HG02943 (cell line): ENCODE data around the gene OR2T35.
"Not testable (repeated sequence)": the region's sequence is repeated elsewhere in the genome, so short reads cannot be mapped to it uniquely, and the experiment has no call there.

Experiments
- ATAC-seq: cut with Tn5 transposase; IDR thresholded peaks from one replicate; pipeline ENCODE4 v1.9.1; 2021; ENCODE audit warnings: mild to moderate bottlenecking, low read depth, moderate library complexity; ENCODE audit not compliant: unreplicated experiment

The OR2T35 gene, protein sequence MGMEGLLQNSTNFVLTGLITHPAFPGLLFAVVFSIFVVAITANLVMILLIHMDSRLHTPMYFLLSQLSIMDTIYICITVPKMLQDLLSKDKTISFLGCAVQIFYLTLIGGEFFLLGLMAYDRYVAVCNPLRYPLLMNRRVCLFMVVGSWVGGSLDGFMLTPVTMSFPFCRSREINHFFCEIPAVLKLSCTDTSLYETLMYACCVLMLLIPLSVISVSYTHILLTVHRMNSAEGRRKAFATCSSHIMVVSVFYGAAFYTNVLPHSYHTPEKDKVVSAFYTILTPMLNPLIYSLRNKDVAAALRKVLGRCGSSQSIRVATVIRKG

GRCh38 chr1:248645178-248645577 is at the start of gene OR2T35:
OR2T35 (minus strand) TSS chr1:248645278; CDS start chr1:248639258, 6,020 bp downstream.
- ATAC-seq: not testable (repeated sequence)

GRCh38 chr1:248691567-248692155 is 46.6 kb upstream of the OR2T35 start:
- ATAC-seq: no peak

DNA sequence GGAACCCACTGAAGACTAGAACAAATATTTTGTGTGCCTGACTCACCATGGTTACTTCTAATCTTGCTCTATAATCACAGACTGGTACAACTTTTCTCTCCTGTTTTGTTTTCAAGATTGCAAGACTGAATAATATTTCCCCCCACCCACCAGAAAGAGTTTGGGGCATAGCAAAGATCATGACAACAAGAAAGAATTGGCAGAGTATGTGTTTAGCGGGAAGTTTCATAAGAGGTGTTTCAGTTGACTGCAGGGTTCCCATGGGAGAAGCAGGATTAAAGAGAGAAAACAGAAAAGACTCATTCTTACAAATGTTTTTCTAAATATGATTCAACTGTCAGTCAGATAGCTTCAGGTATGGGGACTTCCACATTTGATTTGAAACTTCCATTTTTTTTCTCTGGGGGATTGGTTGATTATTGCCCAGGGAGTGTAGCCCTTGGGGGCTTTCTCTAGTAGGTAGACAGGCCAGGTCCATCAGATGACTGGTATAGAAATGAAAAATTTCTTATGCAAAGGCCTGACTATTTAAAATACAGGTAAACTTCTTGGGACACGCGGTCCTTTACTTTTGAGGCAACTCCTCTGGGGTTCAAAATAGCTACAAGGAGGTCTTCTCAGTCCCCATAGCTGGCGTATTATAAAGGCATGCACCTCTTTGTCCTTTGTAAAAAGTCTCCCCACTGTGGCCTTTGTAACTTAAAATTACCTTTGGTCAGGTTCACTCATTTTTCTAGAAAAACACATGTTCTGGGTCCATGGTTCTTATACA is 43.6 kb upstream of the OR2T35 start:
- ATAC-seq: peak; percentile 65

- ATAC-seq: peak; percentile 86
Observed at GRCh38 chr1:248686815-248687214, 41.7 kb upstream of the OR2T35 start.

- no peak for ATAC-seq
Observed at GRCh38 chr1:248681651-248682050, 36.6 kb upstream of the OR2T35 start.

- ATAC-seq: no peak
Observed at GRCh38 chr1:248670003-248670402, 24.9 kb upstream of the OR2T35 start.

DNA sequence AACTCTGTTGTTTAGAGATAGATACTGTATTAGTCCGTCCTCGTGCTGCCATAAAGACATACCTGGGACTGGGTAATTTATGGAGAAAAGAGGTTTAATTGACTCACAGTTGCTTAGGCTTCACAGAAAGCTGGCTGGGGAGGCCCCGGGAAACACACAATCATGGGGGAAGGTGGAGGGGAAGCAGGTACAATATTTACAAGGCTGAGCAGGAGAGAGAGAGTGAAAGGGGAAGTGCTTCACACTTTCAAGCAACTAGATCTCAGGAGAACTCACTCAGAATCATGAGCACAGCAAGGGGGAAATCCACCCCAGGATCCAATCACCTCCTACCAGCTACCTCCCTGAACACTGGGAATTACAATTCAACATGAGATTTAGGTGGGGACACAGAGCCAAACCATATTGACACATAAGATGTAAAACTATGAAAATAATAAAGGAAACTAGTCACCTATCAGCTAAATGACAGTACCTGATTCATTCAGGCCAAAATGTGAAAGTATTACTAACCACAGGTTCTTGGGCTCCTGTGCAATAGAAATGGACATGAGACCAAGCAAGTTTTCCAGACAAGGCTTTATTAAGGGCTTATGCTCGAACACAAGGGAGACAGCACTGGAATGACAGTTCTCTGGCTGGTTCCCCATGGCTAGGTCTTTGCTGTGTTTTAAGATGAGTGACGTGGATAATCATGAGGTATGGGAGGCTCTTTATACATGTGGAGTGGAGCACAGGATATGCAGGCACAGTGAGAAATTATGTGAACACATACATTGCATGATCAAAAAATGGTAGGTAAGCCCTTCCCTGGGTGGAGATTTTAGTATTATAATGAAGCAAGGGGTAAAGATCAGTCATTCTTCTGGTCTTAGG is 18.6 kb upstream of the OR2T35 start:
- ATAC-seq: peak; percentile 99

DNA sequence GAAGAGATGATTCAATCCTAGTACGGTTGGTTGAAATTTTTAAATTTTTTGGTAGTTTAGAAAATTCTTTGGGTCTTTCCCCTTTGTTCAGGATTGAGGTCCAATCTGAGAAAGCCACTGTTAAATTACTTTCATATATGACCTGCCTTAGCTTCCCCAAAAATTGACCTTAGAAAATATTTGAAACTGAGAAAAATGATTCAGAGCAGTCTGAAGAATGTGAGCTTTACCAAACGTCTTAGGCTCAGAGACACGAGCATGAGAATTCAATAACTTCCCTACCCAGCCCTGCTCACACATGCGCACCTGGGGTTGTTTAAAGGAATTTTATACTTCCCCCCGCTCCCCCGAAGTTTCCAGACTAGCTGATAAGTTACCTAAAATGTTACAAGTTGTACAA is 11.7 kb upstream of the OR2T35 start:
- ATAC-seq: not testable (repeated sequence)

GRCh38 chr1:248655354-248655753 is 10.3 kb upstream of the OR2T35 start, which contains the start of gene OR2T27:
OR2T27 (minus strand) TSS chr1:248655528; CDS start chr1:248650884, 4,644 bp downstream.
- not testable (repeated sequence) for ATAC-seq

DNA sequence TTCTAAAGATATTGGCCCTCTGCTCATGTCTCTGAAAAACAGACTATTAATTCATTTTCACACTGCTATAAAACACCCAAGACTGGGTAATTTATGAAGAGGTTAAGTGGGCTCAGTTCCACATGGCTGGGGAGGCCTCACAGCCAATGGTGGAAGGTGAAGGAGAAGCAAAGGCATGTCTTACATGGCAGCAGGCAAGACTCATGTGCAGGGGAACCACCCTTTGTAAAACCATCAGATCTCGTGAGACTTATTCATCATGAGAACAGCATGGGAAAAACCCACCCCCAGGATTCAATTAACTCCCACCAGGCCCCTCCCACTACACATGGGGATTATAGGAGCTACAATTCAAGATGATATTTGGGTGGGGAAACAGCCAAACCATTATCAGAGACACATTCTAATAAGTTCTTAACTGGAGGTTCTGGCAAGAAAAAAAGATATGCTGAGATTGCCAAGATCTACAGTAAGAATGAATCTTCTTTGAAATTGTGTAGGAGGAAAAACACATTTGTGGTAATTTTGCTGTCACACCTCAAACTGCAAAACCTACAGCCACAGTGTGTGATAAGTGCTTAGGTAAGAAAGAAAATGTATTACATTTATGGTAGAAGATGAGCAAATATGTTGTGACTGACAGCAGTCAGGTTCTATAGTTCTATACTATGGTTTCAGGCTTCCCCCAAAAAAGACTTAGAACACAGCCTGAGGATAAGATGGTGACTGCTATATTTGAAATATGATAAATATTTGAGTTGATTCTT is 3.9 kb upstream of the OR2T35 start:
- ATAC-seq: not testable (repeated sequence)

GRCh38 chr1:248642971-248643651 is 2.0 kb downstream of the OR2T35 start:
- ATAC-seq: peak; percentile 51

- peak; percentile 1 for ATAC-seq
Observed at GRCh38 chr1:248641583-248641982, 3.5 kb downstream of the OR2T35 start.

DNA sequence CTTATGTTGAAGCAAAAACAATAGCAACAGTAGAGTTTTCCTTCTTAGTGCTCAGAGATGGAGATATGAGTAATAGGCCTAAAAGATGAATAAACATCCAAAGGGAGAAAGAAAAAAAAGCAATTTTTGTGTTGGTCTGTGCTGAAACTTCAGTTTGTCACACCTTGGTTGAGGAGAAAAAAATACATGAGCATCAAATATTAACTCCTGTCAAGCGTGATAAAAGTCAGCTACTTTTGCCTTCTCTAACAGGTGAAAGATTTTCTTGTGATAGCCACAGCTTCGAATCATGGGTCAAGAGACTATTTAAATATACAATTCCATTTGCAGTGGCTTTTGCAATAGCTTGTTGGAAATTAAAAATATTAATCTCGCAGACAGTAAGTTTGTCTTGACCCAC is 4.2 kb downstream of the OR2T35 start:
- ATAC-seq: peak; percentile 40

DNA sequence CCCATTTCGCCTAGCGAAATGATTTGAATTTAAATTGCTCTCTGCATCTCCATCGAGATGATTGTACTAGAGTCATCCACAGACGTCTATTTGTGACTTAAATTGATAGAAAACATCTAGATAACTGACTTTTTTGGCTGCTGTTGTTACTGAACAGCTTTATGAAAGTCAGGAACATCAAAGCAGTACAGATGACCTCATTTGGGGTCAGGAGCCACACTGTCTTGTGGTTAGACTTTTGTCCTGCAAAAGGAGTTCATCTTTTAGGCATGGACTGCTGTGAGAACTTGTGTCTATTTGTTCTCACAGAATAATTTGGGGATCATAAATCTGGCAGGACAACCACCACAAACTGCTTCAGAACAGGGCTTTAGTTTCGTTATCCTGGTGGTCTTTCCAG is 5.4 kb downstream of the OR2T35 start:
- not testable (repeated sequence) for ATAC-seq

GRCh38 chr1:248636612-248637011 is 8.5 kb downstream of the OR2T35 start:
- not testable (repeated sequence) for ATAC-seq

- not testable (repeated sequence) for ATAC-seq
Observed at GRCh38 chr1:248634991-248635390, 10.1 kb downstream of the OR2T35 start, which contains the start of gene OR2T11. OR2T11 (minus strand) TSS chr1:248635091; CDS start chr1:248627128, 7,963 bp downstream.

DNA sequence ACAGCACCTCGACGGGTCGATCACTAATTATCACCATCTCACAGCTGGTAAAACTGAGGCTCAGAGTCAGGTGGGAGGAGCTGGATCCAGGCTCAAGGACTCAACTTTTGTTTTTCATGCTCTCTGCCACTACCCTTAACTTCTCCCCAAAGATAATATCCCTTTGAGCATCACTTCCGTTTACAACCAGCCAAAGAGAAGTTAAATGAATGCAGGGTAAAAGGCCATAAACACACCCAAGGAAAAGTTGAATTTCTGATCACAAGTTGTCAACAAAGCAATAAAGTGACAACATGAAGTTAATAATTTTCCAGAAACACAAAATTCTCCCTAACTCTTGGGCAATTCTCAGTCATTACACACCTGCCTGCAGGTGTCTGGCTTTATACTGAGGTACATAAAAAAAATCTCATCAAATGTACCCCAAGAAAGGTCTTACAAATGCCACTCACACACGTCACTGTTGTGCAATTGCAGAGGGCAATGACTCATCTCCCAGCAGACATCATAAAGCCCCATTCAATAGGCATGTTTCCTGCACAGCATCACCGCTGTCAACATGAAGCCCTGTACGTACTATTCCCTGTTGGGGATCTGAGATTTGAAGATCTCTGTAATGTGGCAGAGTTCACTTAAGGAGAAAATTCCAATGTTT is 13.6 kb downstream of the OR2T35 start:
- ATAC-seq: no peak

GRCh38 chr1:248630551-248630950 is 14.5 kb downstream of the OR2T35 start:
- ATAC-seq: no peak
